Measurements from ENCODE around the gene TPSAB1.
"Not testable (repeated sequence)": the region's sequence is repeated elsewhere in the genome, so short reads cannot be mapped to it uniquely, and the experiment has no call there.

Gene TPSAB1

GRCh38 chr16:1240436-1240835 lies at the start of gene TPSAB1:
Gene TPSAB1, plus strand, starts transcription at chr16:1240705. Its CDS starts 234 bp downstream, at chr16:1240939.
- not testable (repeated sequence) for ATAC-seq

- not testable (repeated sequence) for ATAC-seq
Observed at GRCh38 chr16:1190789-1191188, 49.7 kb upstream of the TPSAB1 start.

DNA sequence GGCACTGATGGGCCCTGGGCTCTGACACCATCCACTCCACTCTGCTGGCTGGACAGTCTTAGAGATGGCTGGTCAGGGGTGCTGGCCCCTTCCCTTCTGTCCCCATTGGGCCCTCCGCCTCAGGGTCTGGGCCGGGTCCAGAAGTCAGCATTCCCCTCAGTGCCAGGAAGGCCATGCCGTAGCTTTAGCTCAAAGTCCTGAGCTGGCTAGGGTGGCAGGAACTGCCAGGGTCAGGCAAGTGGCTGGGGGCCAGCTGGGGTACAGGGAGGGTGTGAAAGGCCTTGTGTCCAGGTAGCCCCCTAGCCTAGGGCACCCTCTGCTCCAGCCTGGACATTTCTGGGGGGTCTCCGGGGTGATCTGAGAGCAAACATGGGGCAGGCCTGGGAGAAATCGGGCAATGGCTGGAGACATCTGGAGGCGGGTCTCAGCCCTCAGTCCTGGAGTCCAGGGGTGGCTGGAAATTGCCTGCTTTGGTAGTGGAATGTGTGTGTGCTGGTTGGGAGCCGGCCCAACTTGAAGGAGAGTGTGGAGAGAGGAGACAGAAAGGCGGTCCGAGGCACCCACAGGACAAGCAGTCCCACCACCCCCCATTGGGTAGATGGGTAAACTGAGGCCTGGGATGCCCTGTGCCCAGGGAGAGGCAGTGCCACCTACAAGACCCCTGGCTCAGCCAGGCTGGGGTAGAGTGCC lies 48.0 kb upstream of the TPSAB1 start:
- no peak for ATAC-seq

- no peak for ATAC-seq
Observed at GRCh38 chr16:1193143-1193824, 47.2 kb upstream of the TPSAB1 start.

DNA sequence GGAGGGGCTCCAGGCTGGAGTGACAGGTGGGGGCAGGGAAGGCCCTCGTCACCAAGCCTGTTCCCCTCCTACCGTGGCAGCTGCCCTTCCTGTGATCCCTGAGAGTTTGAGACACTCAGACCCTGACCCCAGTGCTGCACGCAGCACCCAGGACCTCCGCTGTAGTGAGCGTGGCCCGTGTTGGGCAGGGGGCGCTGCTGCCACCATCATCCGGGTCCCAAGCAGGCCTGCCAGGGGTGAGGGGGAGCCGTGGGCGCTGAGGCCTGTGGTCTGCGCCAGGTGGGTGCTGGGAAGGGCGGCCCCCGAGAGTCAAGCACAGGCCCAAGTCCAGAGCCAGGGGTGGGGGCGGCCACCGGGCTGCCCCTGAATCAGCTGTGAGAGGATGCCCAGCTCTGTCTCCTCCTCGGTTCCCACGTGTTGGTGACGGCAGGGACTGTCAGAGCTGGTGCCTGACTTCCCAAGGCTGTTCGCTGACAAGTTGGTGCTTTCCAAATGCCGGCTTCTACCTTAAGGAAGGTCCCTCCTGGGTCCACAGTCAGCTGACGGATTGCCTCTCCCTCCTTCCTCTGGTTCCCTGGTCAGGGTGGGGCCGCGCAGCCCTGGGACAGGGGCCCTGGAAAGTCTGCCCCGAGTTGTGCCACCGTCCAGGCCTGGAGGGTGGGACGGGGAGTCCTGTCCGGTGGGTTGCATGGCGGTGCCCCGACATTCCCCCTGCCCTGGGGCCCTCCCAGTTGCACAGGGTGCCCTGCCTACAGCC lies 46.5 kb upstream of the TPSAB1 start:
- no peak for ATAC-seq

DNA sequence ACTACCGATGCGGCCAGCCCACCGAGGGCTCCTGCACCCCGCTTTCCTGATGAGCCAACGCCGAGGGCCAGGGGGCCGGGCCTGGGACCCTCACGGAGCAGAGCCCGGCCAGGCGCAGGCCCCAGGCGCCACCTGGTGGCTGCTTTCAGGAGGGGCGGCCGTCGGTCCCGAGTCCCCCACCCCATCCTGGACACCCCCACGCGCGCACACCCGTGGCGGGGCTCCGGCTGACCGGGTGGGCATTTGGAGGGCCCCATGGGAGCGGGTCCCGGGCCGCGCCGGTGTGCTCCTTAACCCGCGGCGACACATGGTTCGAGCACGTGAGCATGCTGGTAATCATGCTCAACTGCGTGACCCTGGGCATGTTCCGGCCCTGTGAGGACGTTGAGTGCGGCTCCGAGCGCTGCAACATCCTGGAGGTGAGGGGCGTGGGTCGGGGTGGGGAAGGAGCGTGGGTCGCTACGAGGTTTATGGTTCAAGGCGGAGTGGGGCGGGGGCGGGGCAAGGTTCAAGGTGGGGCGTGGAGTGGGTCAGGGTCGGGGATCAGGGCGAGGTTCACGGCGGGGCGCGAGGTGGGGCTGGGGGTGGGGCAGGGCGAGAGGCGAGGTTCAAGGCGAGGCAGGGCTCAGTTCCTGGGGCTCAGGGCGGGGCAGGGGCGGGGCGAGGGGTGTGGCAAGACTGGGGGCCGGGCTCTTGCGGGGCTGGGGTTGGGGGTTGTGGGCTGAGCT lies 45.7 kb upstream of the TPSAB1 start:
- no peak for ATAC-seq

- no peak for ATAC-seq
Observed at GRCh38 chr16:1195393-1195666, 45.2 kb upstream of the TPSAB1 start.

DNA sequence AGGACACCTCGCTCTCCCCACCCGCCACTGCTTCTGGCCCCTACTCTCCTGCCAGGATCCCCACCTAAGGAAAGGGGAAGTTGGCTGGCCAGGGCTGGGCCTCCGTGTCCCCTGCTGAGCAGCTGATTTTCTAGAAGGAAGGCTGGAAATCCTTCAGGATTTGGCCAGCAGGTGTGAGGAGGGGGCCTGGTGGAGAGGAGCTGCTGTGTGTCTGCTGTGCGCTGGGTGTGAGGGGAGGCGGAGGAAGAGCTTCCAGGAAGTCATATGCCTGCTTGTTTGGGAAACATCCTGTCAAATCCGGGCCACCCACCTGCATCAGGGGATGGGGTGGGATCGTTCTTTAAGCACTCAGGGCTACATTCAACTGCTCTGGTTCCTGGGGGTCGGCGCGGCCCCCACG lies 44.0 kb upstream of the TPSAB1 start:
- ATAC-seq = no peak

GRCh38 chr16:1197237-1197866 lies 43.2 kb upstream of the TPSAB1 start:
- no peak for ATAC-seq

DNA sequence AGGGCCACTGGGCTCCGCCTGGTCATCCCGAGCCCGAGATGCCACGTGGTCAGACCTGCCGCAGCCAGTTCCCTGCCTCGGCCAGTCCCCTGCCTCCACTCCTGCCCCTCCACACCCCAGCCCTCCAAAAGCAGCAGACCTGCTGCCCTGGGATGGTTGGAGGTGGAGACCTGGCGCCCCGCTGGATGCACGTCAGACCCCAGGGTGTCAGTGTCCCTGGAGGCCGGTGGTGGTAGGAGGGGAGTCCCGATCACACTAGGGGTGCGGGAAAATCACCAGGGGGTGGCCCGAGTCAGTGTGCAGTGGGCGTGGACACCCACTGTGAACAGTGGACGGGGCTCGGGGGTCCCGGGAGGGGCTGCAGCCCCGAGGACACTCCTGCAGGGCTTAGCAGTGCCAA lies 42.3 kb upstream of the TPSAB1 start:
- no peak for ATAC-seq

DNA sequence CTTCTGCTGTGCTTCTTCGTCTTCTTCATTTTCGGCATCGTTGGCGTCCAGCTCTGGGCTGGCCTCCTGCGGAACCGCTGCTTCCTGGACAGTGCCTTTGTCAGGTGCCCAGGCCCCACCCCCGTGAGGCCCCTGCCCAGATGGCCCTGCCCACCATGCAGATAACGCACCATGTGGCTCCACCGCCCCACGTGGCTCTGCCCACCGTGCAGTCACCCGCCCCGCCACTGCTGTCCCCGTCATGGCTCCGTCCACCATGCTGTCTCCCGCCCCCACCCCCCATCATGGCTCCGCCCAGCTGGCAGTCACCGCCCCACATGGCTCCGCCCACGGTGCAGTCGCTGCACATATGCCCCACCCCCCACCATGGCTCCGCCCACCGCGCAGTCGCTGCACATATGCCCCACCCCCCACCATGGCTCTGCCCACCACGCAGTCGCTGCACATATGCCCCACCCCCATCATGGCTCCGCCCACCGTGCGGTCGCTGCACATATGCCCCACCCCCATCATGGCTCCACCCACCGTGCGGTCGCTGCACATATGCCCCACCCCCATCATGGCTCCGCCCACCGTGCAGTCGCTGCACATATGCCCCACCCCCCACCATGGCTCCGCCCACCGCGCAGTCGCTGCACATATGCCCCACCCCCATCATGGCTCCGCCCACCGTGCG lies 41.7 kb upstream of the TPSAB1 start:
- not testable (repeated sequence) for ATAC-seq

- no peak for ATAC-seq
Observed at GRCh38 chr16:1199347-1200013, 41.0 kb upstream of the TPSAB1 start.

DNA sequence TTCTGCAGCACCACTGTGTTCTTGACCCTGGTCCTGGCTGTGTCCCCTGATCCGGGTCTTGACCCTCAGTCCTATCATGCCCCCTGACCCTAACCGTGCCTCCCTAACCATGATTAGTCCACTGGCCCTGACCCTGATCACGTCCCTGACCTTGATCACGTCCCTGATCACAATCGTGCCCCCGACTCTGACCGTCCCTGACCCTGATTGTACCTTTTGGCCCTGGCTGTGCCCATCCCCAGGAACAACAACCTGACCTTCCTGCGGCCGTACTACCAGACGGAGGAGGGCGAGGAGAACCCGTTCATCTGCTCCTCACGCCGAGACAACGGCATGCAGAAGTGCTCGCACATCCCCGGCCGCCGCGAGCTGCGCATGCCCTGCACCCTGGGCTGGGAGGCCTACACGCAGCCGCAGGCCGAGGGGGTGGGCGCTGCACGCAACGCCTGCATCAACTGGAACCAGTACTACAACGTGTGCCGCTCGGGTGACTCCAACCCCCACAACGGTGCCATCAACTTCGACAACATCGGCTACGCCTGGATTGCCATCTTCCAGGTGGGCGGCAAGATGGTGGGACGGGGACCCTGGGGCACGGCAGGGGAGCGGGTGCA lies 40.4 kb upstream of the TPSAB1 start:
- ATAC-seq = no peak

- ATAC-seq = no peak
Observed at GRCh38 chr16:1201444-1201843, 39.1 kb upstream of the TPSAB1 start.

GRCh38 chr16:1202274-1202673 lies 38.2 kb upstream of the TPSAB1 start:
- ATAC-seq = no peak

DNA sequence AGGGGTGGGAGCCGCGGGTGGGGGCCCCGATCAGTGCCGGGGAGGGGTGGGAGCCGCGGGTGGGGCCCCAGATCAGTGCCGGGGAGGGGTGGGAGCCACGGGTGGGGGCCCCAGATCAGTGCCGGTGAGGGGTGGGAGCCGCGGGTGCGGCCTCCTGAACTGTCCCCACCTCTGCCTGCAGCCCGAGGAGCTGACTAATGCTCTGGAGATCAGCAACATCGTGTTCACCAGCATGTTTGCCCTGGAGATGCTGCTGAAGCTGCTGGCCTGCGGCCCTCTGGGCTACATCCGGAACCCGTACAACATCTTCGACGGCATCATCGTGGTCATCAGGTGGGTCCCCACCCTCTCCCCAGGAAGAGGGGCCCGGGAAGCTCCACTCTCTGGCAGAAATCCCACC lies 35.6 kb upstream of the TPSAB1 start:
- no peak for ATAC-seq

GRCh38 chr16:1206326-1206725 lies 34.2 kb upstream of the TPSAB1 start:
- no peak for ATAC-seq

- ATAC-seq = no peak
Observed at GRCh38 chr16:1206786-1207185, 33.7 kb upstream of the TPSAB1 start.

DNA sequence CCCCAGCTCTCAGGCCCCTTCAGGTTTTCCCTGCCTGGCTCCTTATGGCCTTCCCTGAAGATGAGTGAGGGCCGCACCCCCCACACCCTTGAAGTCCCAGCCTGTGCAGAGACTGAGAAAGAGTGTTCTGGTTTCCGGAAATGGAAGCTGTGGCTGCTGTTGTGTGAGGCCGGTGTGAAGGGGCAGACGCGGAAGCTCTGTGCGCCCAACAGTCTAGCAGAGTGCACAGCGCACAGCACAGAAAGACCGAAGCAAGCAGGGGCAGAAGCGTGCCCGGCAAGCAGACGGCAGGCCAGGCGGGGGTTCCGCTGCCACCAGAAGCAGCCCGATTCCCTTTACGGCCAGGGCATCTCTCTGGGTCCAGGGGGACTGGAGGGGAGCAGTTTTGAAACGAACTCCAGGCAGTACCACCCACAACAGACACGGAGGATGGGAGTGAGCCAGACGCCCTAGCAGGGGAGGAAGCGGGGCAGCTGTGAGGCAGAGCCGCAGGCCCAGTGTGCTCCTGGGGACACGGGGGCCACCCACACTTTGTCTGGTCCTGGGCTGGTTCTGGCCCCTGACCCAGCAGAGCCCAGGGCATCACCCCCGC lies 32.2 kb upstream of the TPSAB1 start:
- ATAC-seq = peak; percentile 48 to 49

- no peak for ATAC-seq
Observed at GRCh38 chr16:1209081-1209480, 31.4 kb upstream of the TPSAB1 start.

DNA sequence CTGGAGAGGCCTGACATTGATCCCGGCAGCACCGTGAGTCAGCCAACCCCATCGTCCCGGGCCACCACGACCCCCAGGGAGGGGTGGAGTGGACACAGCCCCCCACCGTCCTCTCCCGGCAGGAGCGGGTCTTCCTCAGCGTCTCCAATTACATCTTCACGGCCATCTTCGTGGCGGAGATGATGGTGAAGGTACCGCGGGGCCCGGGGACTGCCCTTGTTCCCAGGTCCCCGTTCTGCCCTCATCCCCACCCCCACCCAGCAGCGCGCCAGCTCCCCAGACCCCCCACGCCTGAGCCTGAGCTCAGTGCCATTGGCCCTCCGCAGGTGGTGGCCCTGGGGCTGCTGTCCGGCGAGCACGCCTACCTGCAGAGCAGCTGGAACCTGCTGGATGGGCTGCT lies 30.0 kb upstream of the TPSAB1 start:
- no peak for ATAC-seq

All from activated CD4-positive, CD25-positive, alpha-beta regulatory T cell treated with anti-CD3 and anti-CD28 coated beads, Interleukin-2, amount 50 U/mL, for 24 hours (primary cell).